HG03108 (cell line): ENCODE results near the gene TOGARAM1.
"Not testable (repeated sequence)": the region's sequence is repeated elsewhere in the genome, so short reads cannot be mapped to it uniquely, and the experiment has no call there.

Experiments
- ATAC-seq: cut with Tn5 transposase; IDR thresholded peaks from one replicate; pipeline ENCODE4 v1.9.1; 2021; ENCODE audit warnings: moderate library complexity; ENCODE audit not compliant: unreplicated experiment

Gene TOGARAM1

GRCh38 chr14:45039390-45039789 is 77.4 kb downstream of the TOGARAM1 start:
- ATAC-seq: no peak

GRCh38 chr14:45041641-45042040 is 79.7 kb downstream of the TOGARAM1 start:
- no peak for ATAC-seq

GRCh38 chr14:45044638-45045037 is 82.6 kb downstream of the TOGARAM1 start:
- no peak for ATAC-seq

GRCh38 chr14:45048385-45048784 is 86.4 kb downstream of the TOGARAM1 start:
- no peak for ATAC-seq

- no peak for ATAC-seq
These were observed 89.2 kb downstream of the TOGARAM1 start for GRCh38 chr14:45051180-45051579.

GRCh38 chr14:45051896-45052295 is 89.9 kb downstream of the TOGARAM1 start:
- no peak for ATAC-seq

GRCh38 chr14:45057349-45057748 is 95.4 kb downstream of the TOGARAM1 start:
- ATAC-seq: no peak

- ATAC-seq: no peak
These were observed 95.9 kb downstream of the TOGARAM1 start for GRCh38 chr14:45057881-45058364.

- no peak for ATAC-seq
These were observed 98.6 kb downstream of the TOGARAM1 start for GRCh38 chr14:45060551-45060950.

- no peak for ATAC-seq
These were observed 103.5 kb downstream of the TOGARAM1 start for GRCh38 chr14:45065540-45065939.

GRCh38 chr14:45065956-45066355 is 104.0 kb downstream of the TOGARAM1 start:
- no peak for ATAC-seq

GRCh38 chr14:45066667-45067066 is 104.7 kb downstream of the TOGARAM1 start:
- no peak for ATAC-seq

GRCh38 chr14:45068396-45068795 is 106.4 kb downstream of the TOGARAM1 start:
- no peak for ATAC-seq

GRCh38 chr14:45070215-45070614 is 108.2 kb downstream of the TOGARAM1 start:
- no peak for ATAC-seq

- no peak for ATAC-seq
These were observed 110.1 kb downstream of the TOGARAM1 start for GRCh38 chr14:45072126-45072525.

- no peak for ATAC-seq
These were observed 111.4 kb downstream of the TOGARAM1 start for GRCh38 chr14:45073231-45073879.

GRCh38 chr14:45078323-45078722 is 116.3 kb downstream of the TOGARAM1 start:
- no peak for ATAC-seq

GRCh38 chr14:45080416-45080968 is 118.5 kb downstream of the TOGARAM1 start:
- ATAC-seq: not testable (repeated sequence)

GRCh38 chr14:45081096-45081495 is 119.1 kb downstream of the TOGARAM1 start:
- ATAC-seq: not testable (repeated sequence)

GRCh38 chr14:45082420-45082819 is 120.4 kb downstream of the TOGARAM1 start:
- ATAC-seq: no peak

- no peak for ATAC-seq
These were observed 121.6 kb downstream of the TOGARAM1 start for GRCh38 chr14:45083617-45083975.

GRCh38 chr14:45083976-45084722 is 122.2 kb downstream of the TOGARAM1 start, which contains the start of gene PRPF39:
PRPF39 (plus strand) TSS chr14:45084116; CDS start chr14:45095240, 11,124 bp downstream.
- ATAC-seq: peak; percentile 96
